B cell (primary cell): ENCODE results near the gene PPT1. TPM values are rescaled to one million over a fixed set of nuclear protein-coding genes. Genes with fewer than 3 reads are reported as not detected.

ENCODE experiments used
- ATAC-seq: fragments of 200-7000 bp; cut with Tn5 transposase; one replicate; pipeline ENCODE4 v1.10.0; 2021; ENCODE audit warnings: low read depth, mild to moderate bottlenecking, moderate number of reproducible peaks, moderate library complexity
- CTCF ChIA-PET: fragments of 350-600 bp; sonication (Branson Sonifier 250); formaldehyde crosslinking; loops from one replicate; lab custom pipeline; 2021; ENCODE audit warnings: antibody characterized with exemption, inconsistent platforms; lab: Charles Lee
- POLR2A ChIA-PET: fragments of 350-600 bp; sonication (Branson Sonifier 250); formaldehyde crosslinking; loops from one replicate; lab custom pipeline; 2021; ENCODE audit warnings: antibody characterized with exemption; lab: Charles Lee
- DNase-seq: peaks from one replicate; pipeline ENCODE4 v3.0.0; 2013
- H2AFZ ChIP-seq: 2 replicates; pipeline ENCODE4 v1.6.1; 2012; ENCODE audit warnings: mild to moderate bottlenecking, low read depth, low read length; ENCODE audit not compliant: insufficient read depth, poor library complexity, severe bottlenecking
- H3K27ac ChIP-seq, 2 donors: 1 replicate in 1 of 2; 2 replicates in 1 of 2; pipeline ENCODE4 v1.5.1; 2012 to 2013; ENCODE audit warnings: low read length in 2 of 2, mild to moderate bottlenecking in 2 of 2, moderate library complexity in 1 of 2
- H3K27me3 ChIP-seq, 4 experiments: fragments of 200-600 bp in 1 of 4; sonication (generic) in 1 of 4; replicated peaks in 1 of 4; 1 replicate in 2 of 4; 2 replicates in 2 of 4; pipeline versions ENCODE4 v1.6.1 to v1.7.0; 2013 to 2016; ENCODE audit warnings: low read length in 3 of 4, mild to moderate bottlenecking in 2 of 4, mixed read lengths in 1 of 4, moderate library complexity in 1 of 4; ENCODE audit not compliant: insufficient read depth in 4 of 4, control insufficient read depth in 3 of 4; ENCODE audit errors: control extremely low read depth in 1 of 4
- H3K36me3 ChIP-seq, 2 experiments: replicated peaks in 1 of 2; 1 replicate in 1 of 2; 2 replicates in 1 of 2; pipeline versions ENCODE4 v1.6.1 to v1.7.1; 2013; ENCODE audit warnings: low read length in 1 of 2; ENCODE audit not compliant: insufficient read depth in 2 of 2, control insufficient read depth in 1 of 2; ENCODE audit errors: control extremely low read depth in 1 of 2, extremely low read depth in 1 of 2
- H3K4me1 ChIP-seq, 2 donors: fragments of 200-600 bp in 1 of 2; sonication (generic) in 1 of 2; 1 replicate in 1 of 2; 2 replicates in 1 of 2; pipeline versions ENCODE4 v1.5.1 to v1.6.1; 2013 to 2017; ENCODE audit warnings: low read length in 2 of 2; ENCODE audit not compliant: control insufficient read depth in 2 of 2, insufficient read depth in 2 of 2
- H3K4me2 ChIP-seq: replicated peaks from 2 replicates; pipeline ENCODE3; 2012; ENCODE audit warnings: mild to moderate bottlenecking, low read depth, low read length; ENCODE audit not compliant: poor library complexity, severe bottlenecking
- H3K4me3 ChIP-seq, 5 experiments: fragments of 200-600 bp in 1 of 5; sonication (generic) in 1 of 5; 1 replicate in 3 of 5; 2 replicates in 2 of 5; pipeline versions ENCODE4 v1.5.1 to v1.7.0; 2011 to 2016; ENCODE audit warnings: low read length in 4 of 5, mild to moderate bottlenecking in 4 of 5, low read depth in 2 of 5, control low read depth in 1 of 5, moderate library complexity in 1 of 5; ENCODE audit not compliant: insufficient read depth in 1 of 5; ENCODE audit errors: control extremely low read depth in 1 of 5, extremely low read depth in 1 of 5
- H3K79me2 ChIP-seq: fragments of 200-600 bp; sonication (generic); one replicate; pipeline ENCODE4 v1.6.0; 2016; ENCODE audit warnings: low read length; ENCODE audit not compliant: control insufficient read depth, insufficient read depth
- H3K9ac ChIP-seq: fragments of 200-600 bp; sonication (generic); 2 replicates; pipeline ENCODE4 v1.6.1; 2017; ENCODE audit warnings: mild to moderate bottlenecking, low read length, moderate library complexity
- H3K9me3 ChIP-seq, 3 donors: one replicate each; pipeline versions ENCODE4 v1.6.1 to v1.7.1; 2013; ENCODE audit warnings: low read length in 2 of 3; ENCODE audit not compliant: control insufficient read depth in 2 of 3, insufficient read depth in 1 of 3; ENCODE audit errors: control extremely low read depth in 1 of 3
- H4K20me1 ChIP-seq: 2 replicates; pipeline ENCODE4 v1.6.0; 2012; ENCODE audit warnings: mild to moderate bottlenecking, low read length; ENCODE audit not compliant: insufficient read depth, control insufficient read depth, poor library complexity, severe bottlenecking
- H3K27ac Mint-ChIP-seq: one replicate; pipeline ENCODE4 v1.8.0; 2021; ENCODE audit warnings: mixed read lengths
- H3K27me3 Mint-ChIP-seq: one replicate; pipeline ENCODE4 v1.8.0; 2021; ENCODE audit warnings: mixed read lengths
- H3K4me1 Mint-ChIP-seq: one replicate; pipeline ENCODE4 v1.8.0; 2021; ENCODE audit warnings: mixed read lengths
- H3K4me3 Mint-ChIP-seq: one replicate; pipeline ENCODE4 v1.8.0; 2021; ENCODE audit warnings: mixed read lengths
- H3K9me3 Mint-ChIP-seq: one replicate; pipeline ENCODE4 v1.8.0; 2022; ENCODE audit warnings: mixed read lengths; ENCODE audit not compliant: insufficient read depth
- CTCF ChIP-seq: fragments of 200-600 bp; IDR thresholded peaks from one replicate; pipeline ENCODE4 v1.8.0; 2022; ENCODE audit warnings: antibody characterized with exemption, mild to moderate bottlenecking
- EZH2 ChIP-seq: IDR thresholded peaks from 2 replicates; pipeline ENCODE4 v1.6.1; 2012; ENCODE audit warnings: borderline replicate concordance, low read depth, mild to moderate bottlenecking, moderate library complexity, low read length; ENCODE audit not compliant: insufficient read depth, poor library complexity, severe bottlenecking
- WGBS: methylation state at CpG from one replicate; pipeline ENCODE4 v1.1.5; 2013; ENCODE audit warnings: missing lambda C conversion rate; ENCODE audit not compliant: insufficient coverage; 5-methylcytosine and 5-hydroxymethylcytosine counted together
- intact Hi-C: fragments of 100-400 bp; cut with micrococcal nuclease; formaldehyde crosslinking; loops from one replicate; pipeline ENCODE4 v1.10.0; 2022
- polyA plus RNA-seq: library from polyadenylated mRNA; depleted of rRNA; stranded (reverse); fragments of >200 nt; gene quantifications from 2 replicates; pipeline ENCODE4 v1.2.3, GENCODE V29; 2012
- total RNA-seq, 2 donors: library from RNA; stranded (reverse); fragments of 120-200 nt in 1 of 2; gene quantifications; 1 replicate in 1 of 2; 2 replicates in 1 of 2; pipeline versions ENCODE4 v1.2.3 to v1.2.4, GENCODE V29; 2013 to 2022

The PPT1 gene
- total and polyA plus RNA-seq, 2 donors (not counting 1 experiment from before 2014, with no cell fraction given): 10.4 to 38.2 TPM

GRCh38 chr1:40105028-40105427 is 8.0 kb upstream of the PPT1 start:
- Histone ChIP-seq H3K4me2 (no peak overlapping the region), H3K79me2 (no peaks in the 10 kb centered on the region), H2AFZ (no peak overlapping the region), H3K9me3 (peaks cover 4 to 16% (median 11%) of the 10 kb centered on the region in 3 donors), H3K36me3 (no peaks in the 10 kb centered on the region), H3K9ac (no peak overlapping the region), H3K4me3 (no peak overlapping the region), H3K27me3 (peaks cover 0 to 6% (median 2%) of the 10 kb centered on the region in 4 experiments), H4K20me1 (no peaks in the 10 kb centered on the region), H3K4me1 (no peaks in the 10 kb centered on the region), H3K27ac (no peak overlapping the region)
- CTCF ChIA-PET: no interaction called here
- Mint-ChIP-seq H3K9me3 (no peaks in the 10 kb centered on the region), H3K4me1 (no peaks in the 10 kb centered on the region), H3K4me3 (no peak overlapping the region), H3K27me3 (peaks cover 26% of the 10 kb centered on the region), H3K27ac (no peak overlapping the region)
- no peak for ATAC-seq
- intact Hi-C loops: no loop called here
- no CpG with 5 or more reads among the region's 1 CpG for WGBS
- TF ChIP-seq CTCF (no peak), EZH2 (no peak)
- no peak for DNase-seq
- POLR2A ChIA-PET: no interaction called here

GRCh38 chr1:40102896-40103295 is 5.8 kb upstream of the PPT1 start:
- ATAC-seq: no peak
- POLR2A ChIA-PET: interaction anchor here (0.6 kb wide), 1 partner anchor 160 kb away, joined by 3 read pairs; no protein-coding TSS in a partner anchor
- no peak overlapping the region for H3K27ac Mint-ChIP-seq
- Histone ChIP-seq H3K79me2 (no peaks in the 10 kb centered on the region), H3K36me3 (no peaks in the 10 kb centered on the region), H3K27ac (no peak overlapping the region), H2AFZ (no peak overlapping the region), H3K4me1 (no peaks in the 10 kb centered on the region), H3K9me3 (peaks cover 4 to 8% (median 4%) of the 10 kb centered on the region in 3 donors), H3K4me3 (no peak overlapping the region), H3K9ac (no peak overlapping the region), H4K20me1 (no peaks in the 10 kb centered on the region), H3K4me2 (no peak overlapping the region), H3K27me3 (no peaks in the 10 kb centered on the region)
- H3K4me3 Mint-ChIP-seq: no peak overlapping the region
- peaks cover 19% of the 10 kb centered on the region for H3K27me3 Mint-ChIP-seq
- H3K4me1 Mint-ChIP-seq: no peaks in the 10 kb centered on the region
- CTCF ChIA-PET: interaction anchor here (1.3 kb wide), 1 partner anchor 20 kb away, joined by 3 read pairs; no protein-coding TSS in a partner anchor
- TF ChIP-seq CTCF (no peak), EZH2 (no peak)
- no peak for DNase-seq
- no peaks in the 10 kb centered on the region for H3K9me3 Mint-ChIP-seq
- intact Hi-C loops: no loop called here
- no CpG with 5 or more reads among the region's 3 CpGs for WGBS
